Adrenal gland (tissue), 12 donors: ENCODE results near the gene EPHB2. TPM values are rescaled to one million over a fixed set of nuclear protein-coding genes. Genes with fewer than 3 reads are reported as not detected.

Experiments
- DNase-seq, 7 donors: peaks; one replicate each; pipeline ENCODE4 v3.0.0-alpha.2; 2019 to 2020
- H3K27ac ChIP-seq, 5 donors: fragments of 200-600 bp; sonication (generic) in 4 of 5; 1 replicate in 3 of 5; 2 replicates in 2 of 5; pipeline versions ENCODE4 v1.5.1 to v1.8.0; 2016 to 2020; ENCODE audit warnings: mild to moderate bottlenecking in 1 of 5
- H3K27me3 ChIP-seq: fragments of 200-600 bp; 2 replicates; pipeline ENCODE4 v1.8.0; 2021
- H3K36me3 ChIP-seq, 2 donors: fragments of 200-600 bp; replicated peaks in 1 of 2; 1 replicate in 1 of 2; 2 replicates in 1 of 2; pipeline versions ENCODE4 v1.5.1 to v1.8.0; 2018 to 2022
- H3K4me1 ChIP-seq, 2 donors: fragments of 200-600 bp; replicated peaks in 1 of 2; 1 replicate in 1 of 2; 2 replicates in 1 of 2; pipeline versions ENCODE4 v1.5.1 to v1.8.0; 2018 to 2021
- H3K4me3 ChIP-seq, 4 donors: fragments of 200-600 bp; sonication (generic) in 3 of 4; one replicate each; pipeline ENCODE4 v1.5.1; 2016 to 2018
- H3K9me3 ChIP-seq, 3 donors: fragments of 200-600 bp; sonication (generic) in 1 of 3; replicated peaks in 1 of 3; 1 replicate in 2 of 3; 2 replicates in 1 of 3; pipeline versions ENCODE4 v1.5.1 to v1.8.0; 2016 to 2021
- POLR2A ChIP-seq, 2 donors: fragments of 450-650 bp; IDR thresholded peaks; one replicate each; pipeline ENCODE4 v1.6.1; 2017; ENCODE audit warnings: antibody characterized with exemption in 2 of 2, mild to moderate bottlenecking in 2 of 2, moderate library complexity in 1 of 2
- WGBS, 4 donors: extraction: QIAGEN DNeasy Blood & Tissue Kit in 2 of 4; methylation state at CpG; one replicate each; pipeline versions ENCODE4 v1.1.5 to v1.1.7; 2013 to 2017; 5-methylcytosine and 5-hydroxymethylcytosine counted together
- intact Hi-C, 2 donors: fragments of 100-400 bp; cut with DNase I; formaldehyde crosslinking; loops; one replicate each; pipeline versions ENCODE4 v1.14.1 to v1.15.0; 2022 to 2023
- polyA plus RNA-seq, 3 donors: library from polyadenylated mRNA; stranded (reverse); fragments of 200-250 nt in 2 of 3; fragments of 350-450 nt in 1 of 3; fragmentation: Illumina TruSeq in 1 of 3; extraction: RNeasy Lipid Tissue Mini Kit (QIAGEN cat#74804) in 1 of 3; gene quantifications; one replicate each; pipeline ENCODE4 v1.2.3, GENCODE V29; 2013 to 2014
- total RNA-seq, 9 donors: library from RNA; depleted of rRNA in 4 of 9; stranded (reverse); fragments of >200 nt in 4 of 9; fragments of 120-200 nt in 1 of 9; fragmentation: NEBNext Ultra II Directional in 1 of 9; extraction: Animal tissue kit (Norgen Biotek cat#: 25700) in 1 of 9; gene quantifications; one replicate each; pipeline versions ENCODE4 v1.1.0 to v1.2.4, GENCODE V29; 2013 to 2023
- TF ChIP-seq, protein P1 (sequence below), 6 experiments: fragments of 450-650 bp in 4 of 6; fragments of 200-600 bp in 2 of 6; sonication (generic) in 1 of 6; IDR thresholded peaks; 1 replicate in 5 of 6; 2 replicates in 1 of 6; pipeline versions ENCODE4 v1.5.1 to v1.8.0; 2016 to 2021; ENCODE audit warnings: antibody characterized with exemption in 6 of 6, mild to moderate bottlenecking in 2 of 6, moderate library complexity in 1 of 6
- donor health status: healthy with polysubstance abuse.
- donor health status: Bipolar disorder and iron deficiency.
- donor health status: DM: yes; HTN: yes; CAD: no.
- donor health status: DM: no; HTN: no; CAD: no.
- donor health status: DM: no; HTN: no; CAD: no.
- donor health status: DM: yes; HTN: yes; CAD: no.

Gene EPHB2
- total and polyA plus RNA-seq, 12 donors, result 0.67 to 10.3 (median 3.1) TPM

- intact Hi-C loops, result no loop called here
- 66 to 81% (median 72%) methylated on average over 3 of the region's 3 CpGs for WGBS, 4 donors
- no peak overlapping the region for H3K4me3 ChIP-seq
- TF ChIP-seq, protein P1, sequence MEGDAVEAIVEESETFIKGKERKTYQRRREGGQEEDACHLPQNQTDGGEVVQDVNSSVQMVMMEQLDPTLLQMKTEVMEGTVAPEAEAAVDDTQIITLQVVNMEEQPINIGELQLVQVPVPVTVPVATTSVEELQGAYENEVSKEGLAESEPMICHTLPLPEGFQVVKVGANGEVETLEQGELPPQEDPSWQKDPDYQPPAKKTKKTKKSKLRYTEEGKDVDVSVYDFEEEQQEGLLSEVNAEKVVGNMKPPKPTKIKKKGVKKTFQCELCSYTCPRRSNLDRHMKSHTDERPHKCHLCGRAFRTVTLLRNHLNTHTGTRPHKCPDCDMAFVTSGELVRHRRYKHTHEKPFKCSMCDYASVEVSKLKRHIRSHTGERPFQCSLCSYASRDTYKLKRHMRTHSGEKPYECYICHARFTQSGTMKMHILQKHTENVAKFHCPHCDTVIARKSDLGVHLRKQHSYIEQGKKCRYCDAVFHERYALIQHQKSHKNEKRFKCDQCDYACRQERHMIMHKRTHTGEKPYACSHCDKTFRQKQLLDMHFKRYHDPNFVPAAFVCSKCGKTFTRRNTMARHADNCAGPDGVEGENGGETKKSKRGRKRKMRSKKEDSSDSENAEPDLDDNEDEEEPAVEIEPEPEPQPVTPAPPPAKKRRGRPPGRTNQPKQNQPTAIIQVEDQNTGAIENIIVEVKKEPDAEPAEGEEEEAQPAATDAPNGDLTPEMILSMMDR (IDR thresholded peaks at IDR 0.05), result no peak
- TF ChIP-seq POLR2A (IDR thresholded peaks at IDR 0.05), result no peak
- H3K36me3 ChIP-seq, result no peaks in the 10 kb centered on the region
- H3K4me1 ChIP-seq, result no peaks in the 10 kb centered on the region
- no peak overlapping the region for H3K27ac ChIP-seq
- DNase-seq, result no peak
- H3K9me3 ChIP-seq, result no peaks in the 10 kb centered on the region
- H3K27me3 ChIP-seq, result no peaks in the 10 kb centered on the region
Measured at GRCh38 chr1:22900451-22900850, 189.8 kb downstream of the EPHB2 start.

DNA sequence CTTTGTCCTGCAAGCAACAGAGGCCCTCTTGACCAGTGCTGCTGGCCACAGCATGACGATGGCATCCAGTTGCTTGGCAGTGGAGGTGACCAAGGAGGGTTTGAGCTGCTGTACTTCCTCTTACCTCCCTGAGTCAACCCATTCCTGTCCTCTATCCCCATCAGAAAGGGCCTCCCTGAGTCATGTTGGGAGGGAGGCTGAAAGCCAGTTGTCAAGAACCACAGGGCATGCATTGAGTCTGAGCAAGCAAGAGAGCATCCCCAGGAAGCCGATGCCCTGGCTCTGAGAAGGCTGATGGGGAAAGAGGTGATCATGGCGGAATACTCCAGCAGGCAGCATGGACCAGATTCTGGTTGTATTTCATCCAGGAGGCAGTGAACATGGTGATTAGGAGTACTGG is 192.5 kb downstream of the EPHB2 start:
- intact Hi-C loops, result no loop called here
- Histone ChIP-seq H3K27me3 (no peaks in the 10 kb centered on the region), H3K27ac (no peak overlapping the region), H3K9me3 (no peaks in the 10 kb centered on the region), H3K4me3 (no peak overlapping the region), H3K36me3 (no peaks in the 10 kb centered on the region), H3K4me1 (no peaks in the 10 kb centered on the region)
- no peak for DNase-seq
- 93 to 99% (median 96%) methylated on average over 3 of the region's 3 CpGs for WGBS, 4 donors
- TF ChIP-seq POLR2A (IDR thresholded peaks at IDR 0.05), result no peak
- TF ChIP-seq, protein P1 (IDR thresholded peaks at IDR 0.05), result no peak

- intact Hi-C loops, result no loop called here
- no peaks in the 10 kb centered on the region for H3K36me3 ChIP-seq
- 63 to 90% (median 79%) methylated on average over 2 of the region's 2 CpGs for WGBS, 4 donors
- TF ChIP-seq POLR2A (IDR thresholded peaks at IDR 0.05), result no peak
- TF ChIP-seq, protein P1 (IDR thresholded peaks at IDR 0.05), result no peak
- DNase-seq, result no peak
- H3K27me3 ChIP-seq, result no peaks in the 10 kb centered on the region
- H3K27ac ChIP-seq, result no peak overlapping the region
- H3K4me3 ChIP-seq, result no peak overlapping the region
- H3K4me1 ChIP-seq, result no peaks in the 10 kb centered on the region
- no peaks in the 10 kb centered on the region for H3K9me3 ChIP-seq
Measured at GRCh38 chr1:22906968-22907367, 196.3 kb downstream of the EPHB2 start.

DNA sequence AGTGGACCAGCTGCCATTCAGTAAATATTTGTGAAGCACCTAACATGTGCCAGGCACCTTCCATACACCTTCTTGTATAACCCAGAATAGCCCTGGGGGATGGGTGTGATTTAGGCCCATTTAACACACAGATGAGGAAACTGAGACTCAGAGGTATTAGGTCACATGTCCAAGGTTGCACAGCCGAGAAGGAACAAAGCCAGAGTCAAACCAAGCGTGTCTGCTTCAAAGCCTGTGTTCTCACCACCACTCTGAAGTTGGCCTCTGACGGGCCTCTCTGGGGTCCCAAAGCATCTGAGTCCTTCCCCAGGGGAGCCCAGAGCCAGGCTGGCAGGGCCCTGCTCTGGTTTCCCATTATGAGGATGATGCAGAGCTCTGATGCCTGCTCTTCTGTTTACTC is 196.9 kb downstream of the EPHB2 start:
- no peaks in the 10 kb centered on the region for H3K9me3 ChIP-seq
- H3K4me3 ChIP-seq, result no peak overlapping the region
- 88 to 96% (median 93%) methylated on average over 3 of the region's 3 CpGs for WGBS, 4 donors
- TF ChIP-seq, protein P1 (IDR thresholded peaks at IDR 0.05), result no peak
- TF ChIP-seq POLR2A (IDR thresholded peaks at IDR 0.05), result no peak
- H3K27me3 ChIP-seq, result no peaks in the 10 kb centered on the region
- intact Hi-C loops, result no loop called here
- H3K4me1 ChIP-seq, result no peaks in the 10 kb centered on the region
- no peak for DNase-seq
- no peaks in the 10 kb centered on the region for H3K36me3 ChIP-seq
- H3K27ac ChIP-seq, result no peak overlapping the region
